HG03442 (cell line): ENCODE measurements around the gene CLNK.

ENCODE experiments used
- ATAC-seq: cut with Tn5 transposase; IDR thresholded peaks from one replicate; pipeline ENCODE4 v1.9.1; 2021; ENCODE audit warnings: mild to moderate bottlenecking, moderate library complexity; ENCODE audit not compliant: unreplicated experiment

The CLNK gene

DNA sequence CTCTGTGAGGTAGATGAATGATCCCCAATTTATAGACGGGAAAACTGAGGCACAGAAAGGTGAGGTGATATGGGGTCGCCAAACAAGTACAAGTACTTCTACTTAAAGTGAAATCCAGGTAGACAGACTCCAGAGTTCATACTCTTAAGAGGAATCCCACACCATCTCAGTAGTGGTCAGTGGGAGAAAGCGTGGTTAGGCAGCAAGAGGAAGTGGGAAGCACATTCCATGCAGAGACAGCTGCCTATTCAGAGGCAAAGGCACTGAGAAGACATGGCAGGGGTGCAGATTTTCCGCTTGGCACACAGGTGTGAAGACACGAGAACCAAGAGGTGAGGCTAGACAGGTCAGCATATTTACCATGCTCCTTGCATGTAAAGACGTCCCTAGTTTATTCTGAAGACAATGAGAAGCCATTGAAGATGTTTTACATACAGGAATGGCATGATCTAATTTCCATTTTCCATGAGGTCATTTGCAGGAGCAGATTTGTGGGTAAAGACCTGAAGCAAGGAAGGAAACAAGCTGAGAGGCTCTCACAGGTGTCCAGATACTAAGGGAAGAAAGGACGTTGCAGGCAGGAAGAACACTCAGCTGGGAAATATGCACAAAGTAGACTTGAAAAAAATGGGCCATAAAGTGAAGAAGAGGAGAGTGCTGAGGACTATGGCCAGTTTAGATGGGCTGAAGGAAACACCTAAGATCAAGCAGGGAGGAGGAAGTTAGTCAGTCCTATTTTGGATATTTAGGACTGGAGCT, 17.3 kb upstream of the CLNK start:
- ATAC-seq, result no peak

DNA sequence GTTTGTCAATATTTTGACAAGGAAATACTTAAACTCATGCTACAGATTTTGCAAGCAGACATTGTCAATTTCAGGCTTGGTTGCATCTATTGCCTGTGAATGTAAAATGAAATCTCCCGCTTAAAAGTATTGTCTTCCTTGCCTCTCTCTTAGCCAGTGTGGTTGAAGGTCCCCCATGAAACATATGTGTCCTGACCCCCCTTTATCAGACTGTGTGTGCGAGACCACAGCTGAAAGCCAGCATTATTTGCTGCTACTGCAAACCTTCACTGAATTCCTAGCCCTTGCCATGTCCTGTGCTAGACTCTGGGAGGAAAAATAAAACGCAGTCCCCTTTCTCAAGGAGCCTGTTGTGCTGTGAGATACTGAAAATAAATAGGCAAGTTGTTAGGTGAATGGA, 16.6 kb upstream of the CLNK start:
- no peak for ATAC-seq

DNA sequence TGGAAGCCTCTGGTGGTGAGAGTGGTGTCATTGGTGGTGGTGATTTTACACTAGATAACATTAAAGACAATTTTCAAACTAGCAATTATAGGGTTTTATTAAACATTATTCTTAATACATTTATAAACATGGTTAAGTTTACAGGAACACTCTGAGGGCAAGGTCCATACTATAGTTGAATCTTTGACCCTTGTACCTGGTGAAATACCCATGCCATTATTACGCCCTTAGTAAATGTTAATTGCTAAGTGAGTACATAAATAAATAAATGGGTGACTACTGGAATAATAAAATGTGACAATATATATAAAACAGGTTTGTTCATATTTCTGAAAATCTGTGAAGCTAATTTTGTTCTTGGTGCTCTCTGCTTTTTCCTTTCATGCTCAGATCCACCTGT, 13.6 kb upstream of the CLNK start:
- no peak for ATAC-seq

- ATAC-seq, result no peak
Measured at GRCh38 chr4:10697086-10697485, 12.5 kb upstream of the CLNK start.

DNA sequence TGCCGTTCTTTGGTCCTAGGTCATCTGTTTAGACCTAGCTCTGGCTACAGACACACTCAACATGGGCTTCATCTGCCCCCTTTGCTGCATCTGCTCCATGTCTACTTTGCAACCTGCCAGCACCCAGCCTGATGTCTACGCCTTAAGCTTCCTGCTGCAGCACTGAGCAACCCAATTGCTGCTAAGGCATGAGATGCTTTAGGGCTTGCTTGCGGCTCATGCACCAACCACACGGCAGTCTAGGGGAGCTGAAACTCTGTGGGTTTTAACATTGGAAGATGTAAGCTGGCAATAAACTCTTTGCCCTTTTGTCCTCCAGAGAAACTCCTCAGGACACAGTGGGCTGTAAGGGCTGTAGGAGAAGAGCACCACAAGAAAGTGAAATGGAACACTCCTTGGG, 11.7 kb upstream of the CLNK start:
- no peak for ATAC-seq

DNA sequence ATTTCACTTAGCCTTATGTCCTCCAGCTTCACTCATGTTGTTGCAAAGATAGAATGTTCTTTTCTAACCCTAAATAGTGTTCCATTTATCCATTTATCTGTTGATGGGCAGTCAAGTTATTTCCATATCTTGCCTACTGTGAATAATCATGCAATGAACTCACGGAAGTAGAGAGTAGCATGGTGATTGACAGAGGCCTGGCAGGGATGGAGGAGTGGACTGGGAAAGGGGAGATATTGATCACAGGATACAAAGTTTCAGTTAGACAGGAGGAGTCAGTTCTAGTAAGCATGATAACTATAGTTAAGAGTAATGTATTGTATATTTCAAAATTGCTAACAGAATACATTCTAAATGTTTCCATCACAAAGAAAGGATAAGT, 10.3 kb upstream of the CLNK start:
- no peak for ATAC-seq

DNA sequence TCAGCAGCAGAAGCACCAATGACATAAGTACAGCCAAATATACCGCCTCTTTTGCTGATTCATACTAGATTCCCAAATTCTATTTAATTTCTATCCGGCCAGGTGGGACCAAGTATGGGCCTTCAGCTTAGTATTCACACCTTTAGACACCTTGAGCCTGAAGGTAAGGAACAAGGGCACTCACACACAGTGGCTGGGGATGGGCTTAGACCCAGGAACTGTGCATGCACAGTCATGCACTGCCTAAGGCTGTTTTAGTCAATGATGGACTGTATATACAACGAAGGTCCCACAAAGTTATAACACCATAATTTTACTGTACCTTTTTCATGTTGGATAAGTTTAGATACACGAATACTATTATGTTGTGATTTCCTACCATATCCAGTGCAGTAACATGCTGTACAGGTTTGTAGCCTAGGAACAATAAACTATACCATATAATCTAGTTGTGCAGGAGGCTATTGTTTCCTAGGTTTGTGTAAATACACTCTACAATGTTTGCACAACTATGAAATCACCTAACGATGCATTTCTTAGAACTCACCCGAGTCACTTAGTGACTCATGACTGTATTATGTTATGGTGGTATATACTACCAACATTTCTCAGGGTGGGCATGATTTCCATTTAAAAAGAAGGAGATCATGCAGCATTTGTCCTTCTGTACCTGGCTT, 9.7 kb upstream of the CLNK start:
- no peak for ATAC-seq

- no peak for ATAC-seq
Measured at GRCh38 chr4:10691651-10692050, 7.1 kb upstream of the CLNK start.

GRCh38 chr4:10690185-10690907, 5.8 kb upstream of the CLNK start:
- ATAC-seq, result peak; percentile 33

DNA sequence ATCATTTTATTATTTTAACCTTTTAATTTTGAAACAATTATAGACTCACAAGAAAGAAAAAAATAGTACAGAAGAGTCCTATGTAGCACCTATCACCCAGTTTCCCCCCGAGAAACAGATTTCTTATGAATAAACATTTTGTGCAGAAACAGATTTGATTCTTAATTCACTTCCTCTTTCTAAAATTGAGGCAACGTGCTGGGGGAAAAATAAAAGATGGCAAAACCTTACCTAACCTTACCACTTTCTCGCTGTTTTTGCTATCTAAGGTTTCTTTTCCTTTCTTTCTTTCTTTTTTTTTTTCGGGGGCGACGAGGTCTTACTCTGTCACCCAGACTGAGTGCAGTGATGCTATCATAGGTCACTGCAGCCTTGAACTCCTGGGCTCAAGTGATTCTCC, 4.3 kb upstream of the CLNK start:
- no peak for ATAC-seq

DNA sequence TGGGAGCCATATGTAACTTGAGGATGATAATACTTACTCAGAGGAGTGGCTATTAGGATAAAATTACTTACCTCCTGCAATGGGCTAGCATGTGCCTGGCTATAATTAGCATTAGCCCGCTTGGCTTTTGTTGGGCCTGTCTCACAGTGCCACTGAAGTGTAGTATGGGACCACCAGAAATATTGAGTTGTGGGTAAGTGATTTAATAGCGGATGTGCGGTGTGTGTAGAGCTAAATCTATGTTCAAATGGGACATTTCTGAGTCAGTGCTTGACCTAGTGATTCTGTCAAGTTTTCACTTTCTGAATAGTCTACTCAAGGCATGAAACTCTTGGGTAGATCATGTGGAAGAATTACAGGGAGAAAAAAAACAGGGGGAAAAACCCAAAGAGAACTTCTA, 3.5 kb upstream of the CLNK start:
- peak; percentile 52 for ATAC-seq

- no peak for ATAC-seq
Measured at GRCh38 chr4:10687526-10687925, 3.0 kb upstream of the CLNK start.

- ATAC-seq, result no peak
Measured at GRCh38 chr4:10682397-10682796, 2.2 kb downstream of the CLNK start.

- ATAC-seq, result peak; percentile 48
Measured at GRCh38 chr4:10677796-10678497, 6.6 kb downstream of the CLNK start.

- peak; percentile 68 for ATAC-seq
Measured at GRCh38 chr4:10673817-10674369, 10.7 kb downstream of the CLNK start.

DNA sequence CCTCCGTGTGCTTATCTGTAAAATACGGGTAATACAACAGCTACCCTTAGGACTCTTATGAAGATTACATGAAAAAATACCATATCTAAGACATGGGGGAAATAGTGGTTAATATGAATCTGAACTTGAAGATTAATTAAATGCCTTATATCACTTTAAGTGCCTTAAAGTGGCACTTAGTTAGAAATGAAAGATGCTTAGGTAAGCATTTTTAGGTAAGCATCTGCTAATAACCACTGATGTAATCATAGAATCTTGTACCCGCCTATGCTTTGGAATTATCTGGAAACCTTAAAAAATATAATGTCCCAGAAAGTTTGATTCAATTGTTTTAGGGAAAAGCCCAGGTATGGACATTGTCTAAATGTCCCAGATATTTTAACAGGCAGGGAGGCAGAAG, 12.2 kb downstream of the CLNK start:
- ATAC-seq, result no peak

DNA sequence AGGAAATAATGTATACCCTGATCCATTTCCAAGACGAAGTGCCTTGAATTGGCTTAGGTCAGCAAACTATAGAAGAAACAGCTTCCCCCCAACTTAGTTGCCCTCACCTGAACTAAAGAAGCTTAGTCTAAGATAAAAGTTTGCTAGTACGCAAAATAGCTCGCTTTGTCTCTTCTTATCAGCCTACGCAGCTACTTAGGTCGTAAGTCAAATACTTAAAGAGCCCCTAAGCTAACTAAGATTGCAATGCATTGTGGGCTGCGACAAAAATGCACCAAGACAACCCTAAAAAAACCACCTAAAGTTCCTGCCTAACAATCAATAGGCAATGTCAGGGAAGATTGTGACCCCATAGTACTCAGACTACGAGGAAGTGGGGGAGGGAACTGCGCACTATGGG, 12.8 kb downstream of the CLNK start:
- ATAC-seq, result no peak

GRCh38 chr4:10671366-10671765, 13.2 kb downstream of the CLNK start:
- ATAC-seq, result peak; percentile 82

GRCh38 chr4:10670321-10670720, 14.2 kb downstream of the CLNK start:
- ATAC-seq, result no peak

DNA sequence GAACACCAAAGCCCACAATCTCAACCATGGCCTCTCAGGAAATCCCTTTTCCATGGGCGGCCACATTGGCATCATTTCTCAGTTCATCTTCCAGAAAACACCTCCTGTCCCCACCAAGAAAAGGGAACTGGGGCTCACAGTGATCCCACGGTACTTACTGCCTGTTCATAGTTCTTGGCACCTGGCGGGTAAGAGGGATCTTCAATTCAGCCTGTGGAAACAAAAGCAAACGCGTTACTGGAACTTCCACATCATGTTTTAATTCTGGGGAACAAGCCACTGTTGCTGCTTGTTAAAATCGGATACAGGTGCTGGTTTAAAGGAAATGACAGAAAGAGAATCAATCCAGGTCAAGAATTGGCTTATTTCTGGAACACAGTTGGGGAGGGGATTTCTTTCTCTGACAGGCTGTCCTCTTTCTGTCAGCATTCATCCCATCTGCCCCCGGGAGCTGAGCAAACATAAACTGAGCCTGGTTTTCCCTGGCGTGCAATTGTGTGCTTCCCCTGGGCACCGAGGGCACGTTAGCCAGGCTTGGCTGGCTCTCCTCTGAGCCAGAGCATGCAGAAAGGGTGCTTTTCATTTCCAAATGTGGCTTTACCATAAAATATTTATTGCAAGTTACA, 16.8 kb downstream of the CLNK start:
- ATAC-seq, result no peak

DNA sequence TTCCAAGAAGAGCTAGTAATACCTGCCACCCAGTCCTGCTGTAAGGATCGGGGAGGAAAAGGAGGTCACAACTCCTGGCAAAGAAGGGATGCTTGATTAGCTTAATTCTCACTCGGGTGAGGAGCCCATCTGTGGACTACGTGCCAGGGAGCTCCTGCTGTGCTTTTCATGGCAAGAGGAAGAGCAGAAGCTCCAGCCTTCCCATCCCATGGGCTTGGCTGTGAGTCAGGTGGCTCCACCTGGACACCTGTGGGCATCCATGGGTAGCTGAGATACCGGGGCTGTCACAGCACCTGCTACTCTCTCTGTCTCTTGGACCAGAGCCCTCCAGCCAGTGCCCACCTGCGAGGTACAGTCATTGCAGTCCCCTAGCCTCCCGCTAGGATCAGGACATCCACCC, 18.0 kb downstream of the CLNK start:
- no peak for ATAC-seq
